Measurements from ENCODE around the gene COL9A1. TPM values are rescaled to one million over a fixed set of nuclear protein-coding genes. Genes with fewer than 3 reads are reported as not detected.
A peak's percentile ranks its signal among the peaks of the same experiment; 100 is the strongest.
"Not testable (repeated sequence)": the region's sequence is repeated elsewhere in the genome, so short reads cannot be mapped to it uniquely, and the experiment has no call there.

COL9A1 gene
- total RNA-seq, 2 donors from 2014 or later: not detected

DNA sequence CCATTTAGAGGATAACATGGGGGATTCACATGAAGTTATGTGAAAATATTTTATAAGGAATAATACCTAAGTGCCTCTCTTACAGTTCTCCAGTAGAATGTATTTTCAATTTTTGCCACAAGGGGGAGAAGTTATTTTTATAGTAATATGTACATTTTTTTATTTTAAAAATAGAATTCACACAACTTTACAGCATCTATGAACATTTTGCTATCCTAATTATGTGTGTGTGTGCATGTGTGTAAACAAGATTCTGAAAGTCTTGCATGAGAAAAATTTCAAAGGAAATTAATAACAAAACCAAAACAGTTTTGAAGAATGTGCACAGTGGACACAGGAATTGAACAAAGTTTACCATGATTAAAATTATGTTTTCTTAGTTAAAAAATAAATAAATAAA is 5.3 kb upstream of the COL9A1 start:
- ATAC-seq (ENCODE audit: insufficient number of reproducible peaks, low FRiP score, low read depth); H3K27ac ChIP-seq; H3K4me3 ChIP-seq; H3K4me1 ChIP-seq (ENCODE audit: control insufficient read depth in 1 of 2, low read depth in 2 of 2); H3K36me3 ChIP-seq; H3K9me3 ChIP-seq; DNase-seq (ENCODE audit: low spot score); H3K27me3 ChIP-seq (replicated peaks; ENCODE audit: insufficient read depth): not testable (repeated sequence)
- peak; percentile 10 for TF ChIP-seq CTCF (IDR thresholded peaks at IDR 0.05)

- no peak for TF ChIP-seq CTCF (IDR thresholded peaks at IDR 0.05)
- DNase-seq (ENCODE audit: low spot score): no peak
- H3K4me1 ChIP-seq (ENCODE audit: control insufficient read depth in 1 of 2, low read depth in 2 of 2): no peaks in the 10 kb centered on the region
- H3K9me3 ChIP-seq: no peaks in the 10 kb centered on the region
- no peaks in the 10 kb centered on the region for H3K36me3 ChIP-seq
- H3K27ac ChIP-seq: no peak overlapping the region
- H3K27me3 ChIP-seq (replicated peaks; ENCODE audit: insufficient read depth): no peaks in the 10 kb centered on the region
- no peak for ATAC-seq (ENCODE audit: insufficient number of reproducible peaks, low FRiP score, low read depth)
- no peak overlapping the region for H3K4me3 ChIP-seq
These were observed 4.1 kb upstream of the COL9A1 start for GRCh38 chr6:70307008-70307407.

DNA sequence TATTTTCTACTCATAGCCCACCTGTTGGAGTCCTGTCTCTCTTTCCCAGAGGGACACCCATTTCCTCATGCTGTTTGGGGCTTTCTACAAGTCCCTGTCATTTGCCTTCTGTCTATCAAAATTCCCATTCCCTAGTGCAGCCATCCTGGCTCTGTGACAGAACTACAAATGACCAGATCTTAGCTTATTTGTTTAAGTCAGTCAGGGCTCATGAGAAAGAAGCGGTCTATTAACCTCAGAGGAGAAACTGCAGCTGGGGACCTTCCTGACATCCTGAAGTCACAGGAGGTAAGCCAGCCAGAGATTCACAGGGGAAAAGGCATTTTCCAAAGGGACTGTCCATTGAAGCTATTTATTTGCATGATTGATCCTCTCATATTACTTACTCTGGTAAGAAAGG is 1.7 kb upstream of the COL9A1 start:
- no peaks in the 10 kb centered on the region for H3K27me3 ChIP-seq (replicated peaks; ENCODE audit: insufficient read depth)
- no peaks in the 10 kb centered on the region for H3K36me3 ChIP-seq
- ATAC-seq (ENCODE audit: insufficient number of reproducible peaks, low FRiP score, low read depth) (no peak), DNase-seq (ENCODE audit: low spot score) (no peak)
- no peak overlapping the region for H3K4me3 ChIP-seq
- no peaks in the 10 kb centered on the region for H3K9me3 ChIP-seq
- H3K4me1 ChIP-seq (ENCODE audit: control insufficient read depth in 1 of 2, low read depth in 2 of 2): no peaks in the 10 kb centered on the region
- no peak for TF ChIP-seq CTCF (IDR thresholded peaks at IDR 0.05)
- no peak overlapping the region for H3K27ac ChIP-seq

- Histone ChIP-seq H3K4me1 (ENCODE audit: control insufficient read depth in 1 of 2, low read depth in 2 of 2) (no peaks in the 10 kb centered on the region), H3K27me3 (replicated peaks; ENCODE audit: insufficient read depth) (no peaks in the 10 kb centered on the region), H3K9me3 (no peaks in the 10 kb centered on the region), H3K36me3 (no peaks in the 10 kb centered on the region), H3K4me3 (no peak overlapping the region), H3K27ac (no peak overlapping the region)
- ATAC-seq (ENCODE audit: insufficient number of reproducible peaks, low FRiP score, low read depth) (no peak), DNase-seq (ENCODE audit: low spot score) (no peak)
- TF ChIP-seq CTCF (IDR thresholded peaks at IDR 0.05): no peak
These were observed 3.4 kb downstream of the COL9A1 start for GRCh38 chr6:70299456-70299855.

- Histone ChIP-seq H3K27me3 (replicated peaks; ENCODE audit: insufficient read depth) (no peaks in the 10 kb centered on the region), H3K36me3 (no peaks in the 10 kb centered on the region), H3K4me1 (ENCODE audit: control insufficient read depth in 1 of 2, low read depth in 2 of 2) (no peaks in the 10 kb centered on the region), H3K4me3 (no peak overlapping the region), H3K27ac (no peak overlapping the region), H3K9me3 (no peaks in the 10 kb centered on the region)
- no peak for TF ChIP-seq CTCF (IDR thresholded peaks at IDR 0.05)
- DNase-seq (ENCODE audit: low spot score) (no peak), ATAC-seq (ENCODE audit: insufficient number of reproducible peaks, low FRiP score, low read depth) (no peak)
These were observed 4.8 kb downstream of the COL9A1 start for GRCh38 chr6:70298068-70298467.
